ENCODE measurements around the gene ARHGAP15.

ARHGAP15 gene

DNA sequence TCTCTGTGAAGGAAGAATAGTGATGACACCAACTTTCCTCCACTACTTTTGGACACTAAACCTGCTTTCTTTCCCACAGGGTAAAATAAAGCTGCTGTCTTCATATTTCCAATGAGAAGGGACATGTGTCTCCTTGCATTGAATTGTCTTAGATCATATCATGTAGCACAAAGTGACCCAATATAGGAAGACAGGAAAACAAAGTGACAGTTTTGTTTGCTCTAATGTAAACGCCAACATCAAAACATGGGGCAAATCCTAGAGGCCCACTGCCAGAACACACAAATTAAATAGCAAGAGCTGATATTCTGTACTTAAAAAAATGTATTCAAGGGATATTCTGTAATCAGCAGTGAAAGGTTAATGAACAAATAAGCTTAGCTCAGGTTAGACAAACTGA lies 36.1 kb downstream of the ARHGAP15 start:
- H3K36me3 Mint-ChIP-seq, result peaks cover 29% of the 10 kb centered on the region
- peaks cover 42% of the 10 kb centered on the region for H3K4me1 Mint-ChIP-seq

GRCh38 chr2:143169105-143169504 lies 39.9 kb downstream of the ARHGAP15 start:
- peaks cover 34% of the 10 kb centered on the region for H3K4me1 Mint-ChIP-seq
- H3K27ac Mint-ChIP-seq, result peak overlapping the region; percentile 77
- H3K4me3 Mint-ChIP-seq, result no peak overlapping the region
- H3K36me3 Mint-ChIP-seq, result peaks cover 27% of the 10 kb centered on the region
- H3K9me3 Mint-ChIP-seq, result no peaks in the 10 kb centered on the region
- no peaks in the 10 kb centered on the region for H3K27me3 Mint-ChIP-seq
- ATAC-seq (ENCODE audit: low read depth) (no peak), DNase-seq (ENCODE audit: low spot score in 2 of 2) (no peak)

More for the DNA sequence above, 36.1 kb downstream of the ARHGAP15 start:
- ATAC-seq (ENCODE audit: low read depth) (no peak), DNase-seq (ENCODE audit: low spot score in 2 of 2) (no peak)
- no peak overlapping the region for H3K4me3 Mint-ChIP-seq
- H3K27ac Mint-ChIP-seq, result peak overlapping the region; percentile 91
- no peaks in the 10 kb centered on the region for H3K27me3 Mint-ChIP-seq
- H3K9me3 Mint-ChIP-seq, result no peaks in the 10 kb centered on the region

- Mint-ChIP-seq H3K9me3 (no peaks in the 10 kb centered on the region), H3K27me3 (no peaks in the 10 kb centered on the region), H3K4me1 (peaks cover 39% of the 10 kb centered on the region), H3K27ac (peak overlapping the region; percentile 77), H3K36me3 (peaks cover 23% of the 10 kb centered on the region), H3K4me3 (no peak overlapping the region)
- DNase-seq (ENCODE audit: low spot score in 2 of 2) (no peak), ATAC-seq (ENCODE audit: low read depth) (no peak)
These were observed 42.6 kb downstream of the ARHGAP15 start for GRCh38 chr2:143171817-143172216.

- DNase-seq (ENCODE audit: low spot score in 2 of 2) (no peak), ATAC-seq (ENCODE audit: low read depth) (no peak)
- no peak overlapping the region for H3K4me3 Mint-ChIP-seq
- peaks cover 19% of the 10 kb centered on the region for H3K36me3 Mint-ChIP-seq
- H3K9me3 Mint-ChIP-seq, result no peaks in the 10 kb centered on the region
- H3K27ac Mint-ChIP-seq, result peak overlapping the region; percentile 96
- no peaks in the 10 kb centered on the region for H3K27me3 Mint-ChIP-seq
- peaks cover 41% of the 10 kb centered on the region for H3K4me1 Mint-ChIP-seq
These were observed 46.2 kb downstream of the ARHGAP15 start for GRCh38 chr2:143175438-143175837.

DNA sequence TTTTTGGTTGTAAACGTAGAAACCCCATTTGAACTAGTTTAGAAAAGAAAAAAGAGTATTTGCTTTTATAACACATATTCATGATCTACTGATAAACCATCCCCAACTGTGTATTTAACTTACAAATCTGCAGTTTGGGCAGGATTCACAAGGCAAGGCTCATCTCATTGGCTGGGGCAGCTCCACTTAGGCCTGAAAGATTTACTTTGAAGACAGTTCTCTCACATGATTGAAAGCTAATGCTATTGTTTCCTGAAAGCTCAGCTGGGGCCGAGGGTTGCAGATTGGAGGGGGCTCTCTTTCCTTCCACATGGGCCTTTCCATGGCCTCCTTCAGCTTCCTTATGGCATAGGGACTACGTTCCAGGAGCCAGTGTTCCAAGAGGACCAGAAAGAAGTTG lies 47.4 kb downstream of the ARHGAP15 start:
- Mint-ChIP-seq H3K36me3 (peaks cover 22% of the 10 kb centered on the region), H3K4me3 (peak overlapping the region; percentile 83), H3K9me3 (no peaks in the 10 kb centered on the region), H3K4me1 (peaks cover 38% of the 10 kb centered on the region), H3K27me3 (no peaks in the 10 kb centered on the region), H3K27ac (peak overlapping the region; percentile 98)
- ATAC-seq (ENCODE audit: low read depth), result peak; percentile 46
- peak; percentile 5 to 29 for DNase-seq (ENCODE audit: low spot score in 2 of 2)

DNA sequence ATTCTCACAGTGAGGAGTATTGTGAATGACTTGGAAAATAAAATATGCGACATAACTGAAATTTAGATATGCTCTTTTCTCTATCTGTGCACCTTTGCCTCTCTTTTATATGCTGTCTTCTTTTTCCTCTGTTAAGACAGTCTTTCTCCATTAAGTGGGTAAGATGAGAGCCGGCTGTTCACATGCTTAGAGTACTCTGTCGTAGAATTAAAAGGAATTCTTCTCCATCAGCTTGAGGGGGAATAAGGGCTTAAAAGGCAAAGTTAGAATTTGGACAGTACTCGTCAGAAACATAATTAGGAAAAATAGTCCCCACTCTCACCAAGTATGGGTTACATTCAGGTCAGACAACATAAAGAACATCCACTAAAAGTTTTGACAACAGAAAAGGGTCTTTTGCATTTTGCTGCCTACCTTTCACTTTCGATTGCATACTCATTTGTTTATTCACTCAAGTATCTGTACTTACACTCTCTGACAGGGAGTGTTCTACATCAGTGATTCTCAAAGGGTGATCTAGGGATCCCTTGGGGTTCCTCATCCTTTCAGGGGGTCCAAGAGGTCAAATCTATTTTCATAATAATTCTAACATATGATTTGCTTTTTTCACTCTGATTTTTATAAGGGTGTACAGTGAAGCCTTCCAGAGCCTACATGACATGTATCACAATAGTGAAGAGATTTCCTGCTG lies 48.0 kb downstream of the ARHGAP15 start:
- ATAC-seq (ENCODE audit: low read depth) (peak; percentile 93), DNase-seq (ENCODE audit: low spot score in 2 of 2) (peak; percentile 13 to 30)
- peak overlapping the region; percentile 98 for H3K27ac Mint-ChIP-seq
- peaks cover 21% of the 10 kb centered on the region for H3K36me3 Mint-ChIP-seq
- H3K4me1 Mint-ChIP-seq, result peaks cover 35% of the 10 kb centered on the region
- H3K4me3 Mint-ChIP-seq, result peak overlapping the region; percentile 83
- H3K9me3 Mint-ChIP-seq, result no peaks in the 10 kb centered on the region
- no peaks in the 10 kb centered on the region for H3K27me3 Mint-ChIP-seq

GRCh38 chr2:143181494-143181893 lies 52.3 kb downstream of the ARHGAP15 start:
- DNase-seq (ENCODE audit: low spot score in 2 of 2) (no peak), ATAC-seq (ENCODE audit: low read depth) (no peak)
- no peak overlapping the region for H3K27ac Mint-ChIP-seq
- no peaks in the 10 kb centered on the region for H3K9me3 Mint-ChIP-seq
- H3K4me3 Mint-ChIP-seq, result no peak overlapping the region
- H3K27me3 Mint-ChIP-seq, result no peaks in the 10 kb centered on the region
- peaks cover 46% of the 10 kb centered on the region for H3K4me1 Mint-ChIP-seq
- H3K36me3 Mint-ChIP-seq, result peaks cover 17% of the 10 kb centered on the region

GRCh38 chr2:143182649-143183048 lies 53.4 kb downstream of the ARHGAP15 start:
- peaks cover 18% of the 10 kb centered on the region for H3K36me3 Mint-ChIP-seq
- H3K4me1 Mint-ChIP-seq, result peaks cover 43% of the 10 kb centered on the region
- peak overlapping the region; percentile 79 for H3K27ac Mint-ChIP-seq
- H3K27me3 Mint-ChIP-seq, result no peaks in the 10 kb centered on the region
- no peak for DNase-seq (ENCODE audit: low spot score in 2 of 2)
- no peak overlapping the region for H3K4me3 Mint-ChIP-seq
- H3K9me3 Mint-ChIP-seq, result no peaks in the 10 kb centered on the region
- ATAC-seq (ENCODE audit: low read depth), result no peak

- peak overlapping the region; percentile 84 for H3K27ac Mint-ChIP-seq
- H3K4me1 Mint-ChIP-seq, result peaks cover 38% of the 10 kb centered on the region
- no peaks in the 10 kb centered on the region for H3K9me3 Mint-ChIP-seq
- no peak for ATAC-seq (ENCODE audit: low read depth)
- no peaks in the 10 kb centered on the region for H3K27me3 Mint-ChIP-seq
- H3K36me3 Mint-ChIP-seq, result peaks cover 21% of the 10 kb centered on the region
- H3K4me3 Mint-ChIP-seq, result no peak overlapping the region
- no peak for DNase-seq (ENCODE audit: low spot score in 2 of 2)
These were observed 54.7 kb downstream of the ARHGAP15 start for GRCh38 chr2:143183804-143184463.

- H3K27me3 Mint-ChIP-seq, result no peaks in the 10 kb centered on the region
- peaks cover 38% of the 10 kb centered on the region for H3K4me1 Mint-ChIP-seq
- no peak overlapping the region for H3K4me3 Mint-ChIP-seq
- ATAC-seq (ENCODE audit: low read depth), result no peak
- DNase-seq (ENCODE audit: low spot score in 2 of 2), result no peak
- peak overlapping the region; percentile 60 for H3K27ac Mint-ChIP-seq
- H3K36me3 Mint-ChIP-seq, result peaks cover 24% of the 10 kb centered on the region
- no peaks in the 10 kb centered on the region for H3K9me3 Mint-ChIP-seq
These were observed 57.7 kb downstream of the ARHGAP15 start for GRCh38 chr2:143186876-143187275.

DNA sequence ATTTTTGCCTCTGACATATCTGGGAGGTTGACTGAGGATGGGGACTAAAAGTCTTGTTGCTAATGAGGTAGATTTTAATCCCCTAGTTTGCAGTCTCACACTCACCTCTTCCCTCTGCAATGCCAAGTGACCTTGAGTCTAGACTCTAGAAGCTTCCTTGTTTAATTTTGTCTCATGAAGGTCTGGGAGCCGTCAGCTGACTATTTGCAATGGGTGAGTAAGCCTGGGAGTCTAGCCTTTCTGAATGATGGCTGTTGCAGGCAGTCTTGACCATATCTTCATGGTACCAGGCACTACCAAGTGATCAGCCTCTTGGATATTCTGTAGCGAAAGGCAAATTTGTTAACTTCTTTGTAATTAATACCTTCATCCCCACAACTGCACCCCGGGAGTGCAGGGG lies 61.2 kb downstream of the ARHGAP15 start:
- Mint-ChIP-seq H3K36me3 (peaks cover 27% of the 10 kb centered on the region), H3K4me3 (no peak overlapping the region), H3K9me3 (no peaks in the 10 kb centered on the region), H3K27ac (no peak overlapping the region), H3K27me3 (no peaks in the 10 kb centered on the region), H3K4me1 (peaks cover 30% of the 10 kb centered on the region)
- DNase-seq (ENCODE audit: low spot score in 2 of 2) (no peak), ATAC-seq (ENCODE audit: low read depth) (no peak)

DNA sequence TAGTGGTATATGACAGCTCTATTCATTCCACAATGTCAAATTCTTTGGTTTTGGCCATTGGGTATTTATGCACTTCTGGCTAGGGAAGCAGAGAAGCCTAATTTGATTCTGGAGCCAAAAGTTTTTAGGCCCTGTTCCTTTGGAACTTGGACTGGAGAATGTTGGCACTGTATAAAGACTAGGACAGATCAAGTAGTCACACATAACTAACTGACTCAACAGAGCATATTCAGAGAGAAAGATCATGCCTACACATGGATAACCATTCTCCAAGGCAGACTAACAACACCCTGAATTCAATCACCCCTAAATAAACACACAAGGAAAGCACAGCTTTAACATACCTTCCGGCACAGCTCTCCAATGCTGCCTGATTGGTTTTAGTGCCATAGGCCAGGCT lies 62.9 kb downstream of the ARHGAP15 start:
- no peak for ATAC-seq (ENCODE audit: low read depth)
- H3K27me3 Mint-ChIP-seq, result no peaks in the 10 kb centered on the region
- H3K36me3 Mint-ChIP-seq, result peaks cover 23% of the 10 kb centered on the region
- no peaks in the 10 kb centered on the region for H3K9me3 Mint-ChIP-seq
- DNase-seq (ENCODE audit: low spot score in 2 of 2), result no peak
- H3K4me1 Mint-ChIP-seq, result peaks cover 21% of the 10 kb centered on the region
- H3K4me3 Mint-ChIP-seq, result no peak overlapping the region
- H3K27ac Mint-ChIP-seq, result peak overlapping the region; percentile 64

GRCh38 chr2:143192716-143193115 lies 63.5 kb downstream of the ARHGAP15 start:
- no peak overlapping the region for H3K4me3 Mint-ChIP-seq
- H3K9me3 Mint-ChIP-seq, result no peaks in the 10 kb centered on the region
- ATAC-seq (ENCODE audit: low read depth) (no peak), DNase-seq (ENCODE audit: low spot score in 2 of 2) (no peak)
- H3K4me1 Mint-ChIP-seq, result peaks cover 18% of the 10 kb centered on the region
- H3K27me3 Mint-ChIP-seq, result no peaks in the 10 kb centered on the region
- peak overlapping the region; percentile 64 for H3K27ac Mint-ChIP-seq
- H3K36me3 Mint-ChIP-seq, result peaks cover 23% of the 10 kb centered on the region

- H3K27ac Mint-ChIP-seq, result peak overlapping the region; percentile 64
- peaks cover 23% of the 10 kb centered on the region for H3K36me3 Mint-ChIP-seq
- no peaks in the 10 kb centered on the region for H3K9me3 Mint-ChIP-seq
- H3K27me3 Mint-ChIP-seq, result no peaks in the 10 kb centered on the region
- ATAC-seq (ENCODE audit: low read depth), result no peak
- DNase-seq (ENCODE audit: low spot score in 2 of 2), result no peak
- H3K4me3 Mint-ChIP-seq, result no peak overlapping the region
- peaks cover 20% of the 10 kb centered on the region for H3K4me1 Mint-ChIP-seq
These were observed 63.9 kb downstream of the ARHGAP15 start for GRCh38 chr2:143193121-143193520.

GRCh38 chr2:143195511-143195910 lies 66.3 kb downstream of the ARHGAP15 start:
- peaks cover 14% of the 10 kb centered on the region for H3K36me3 Mint-ChIP-seq
- no peak for ATAC-seq (ENCODE audit: low read depth)
- no peak overlapping the region for H3K4me3 Mint-ChIP-seq
- no peaks in the 10 kb centered on the region for H3K27me3 Mint-ChIP-seq
- DNase-seq (ENCODE audit: low spot score in 2 of 2), result no peak
- H3K4me1 Mint-ChIP-seq, result peaks cover 19% of the 10 kb centered on the region
- H3K9me3 Mint-ChIP-seq, result no peaks in the 10 kb centered on the region
- no peak overlapping the region for H3K27ac Mint-ChIP-seq
